Left lobe of liver (tissue), 2 donors: ENCODE data around the gene ERF. TPM values are rescaled to one million over a fixed set of nuclear protein-coding genes. Genes with fewer than 3 reads are reported as not detected.
A peak's percentile ranks its signal among the peaks of the same experiment; 100 is the strongest.

ENCODE experiments used
- ATAC-seq: fragments of 200-7000 bp; cut with Tn5 transposase; one replicate; pipeline ENCODE4 v1.9.1; 2020; ENCODE audit warnings: mild to moderate bottlenecking, moderate library complexity
- DNase-seq: peaks from one replicate; pipeline ENCODE4 v3.0.0-alpha.2; 2020; ENCODE audit warnings: low spot score
- total RNA-seq: library from RNA; stranded (reverse); gene quantifications from one replicate; pipeline ENCODE4 v1.2.1, GENCODE V29; 2021
- donor health status: DM: no; HTN: no; CAD: no; lungs with moderate emphysema.
- donor health status: DM: no; HTN: yes; CAD: no.

ERF gene
- 35.9 TPM for total RNA-seq

DNA sequence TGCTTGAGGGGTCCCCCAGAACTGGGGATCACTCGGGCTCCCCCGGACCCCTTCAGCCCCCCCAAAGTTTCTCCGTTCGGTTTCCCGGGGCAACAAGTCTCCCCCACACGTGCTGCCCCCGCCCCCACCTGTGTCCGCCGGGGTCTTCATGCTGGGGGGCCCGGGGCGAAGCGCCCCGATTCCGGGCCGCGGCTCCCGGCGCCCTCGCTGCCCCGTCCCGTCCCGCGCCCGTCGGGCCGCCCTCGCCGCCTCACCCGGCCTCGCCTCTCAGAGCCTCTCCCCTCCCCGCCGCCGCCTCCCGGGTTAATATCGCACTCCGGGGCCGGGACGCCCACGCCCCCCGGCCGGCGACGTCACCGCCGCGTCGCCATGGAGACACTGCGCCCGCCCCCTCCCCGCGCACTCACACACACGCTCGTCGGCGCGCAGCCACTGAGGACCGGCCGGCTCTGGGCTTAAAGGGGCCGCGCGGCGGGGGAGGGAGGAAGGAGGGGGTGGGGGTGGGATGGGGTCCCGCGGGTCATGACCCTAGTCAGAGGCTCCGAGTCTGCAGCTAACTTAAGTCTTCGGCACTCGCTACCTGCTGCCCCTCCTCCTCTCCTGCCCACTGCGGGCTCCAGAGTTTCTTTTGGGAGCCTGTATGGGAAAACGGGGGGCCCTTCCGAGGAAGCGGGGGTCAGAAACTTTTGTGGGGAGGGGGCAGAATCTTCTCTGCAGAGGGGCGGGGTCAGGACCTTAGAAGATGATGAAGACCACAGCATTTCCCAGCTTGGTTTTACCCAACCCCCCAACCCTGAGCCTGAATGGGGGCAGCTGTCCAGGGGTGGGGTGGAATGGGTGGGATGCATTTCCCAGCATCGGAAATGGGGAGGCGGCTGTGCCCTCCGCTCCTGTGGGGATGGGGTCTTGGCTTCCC lies at the start of gene ERF:
Gene ERF (minus strand): TSS at position 279 of the 916 bp plus-strand sequence. CDS start 129 bp downstream, at position 150.
- DNase-seq (peak; percentile 97), ATAC-seq (peak; percentile 82)

GRCh38 chr19:42303876-42304275 lies 48.9 kb upstream of the ERF start:
- ATAC-seq: no peak

DNA sequence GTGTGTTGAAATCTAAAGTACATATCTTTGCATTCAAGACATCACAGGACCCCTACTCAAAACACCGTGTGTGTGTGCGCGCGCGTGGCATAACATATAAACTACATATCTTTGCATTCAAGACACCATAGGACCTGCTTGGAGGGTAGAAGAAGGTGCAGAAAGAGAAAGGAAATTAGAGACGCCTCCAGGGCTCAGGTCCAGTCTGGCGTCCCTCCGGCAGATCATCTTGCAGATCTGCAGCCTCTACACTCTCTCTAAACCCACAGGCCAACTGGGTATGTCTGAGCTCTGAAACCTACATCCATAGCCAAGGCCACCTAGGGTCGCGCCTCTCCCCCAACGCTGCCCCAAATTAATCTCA lies 48.2 kb upstream of the ERF start:
- no peak for ATAC-seq
- DNase-seq: no peak

More at GRCh38 chr19:42303876-42304275, 48.9 kb upstream of the ERF start:
- no peak for DNase-seq

DNA sequence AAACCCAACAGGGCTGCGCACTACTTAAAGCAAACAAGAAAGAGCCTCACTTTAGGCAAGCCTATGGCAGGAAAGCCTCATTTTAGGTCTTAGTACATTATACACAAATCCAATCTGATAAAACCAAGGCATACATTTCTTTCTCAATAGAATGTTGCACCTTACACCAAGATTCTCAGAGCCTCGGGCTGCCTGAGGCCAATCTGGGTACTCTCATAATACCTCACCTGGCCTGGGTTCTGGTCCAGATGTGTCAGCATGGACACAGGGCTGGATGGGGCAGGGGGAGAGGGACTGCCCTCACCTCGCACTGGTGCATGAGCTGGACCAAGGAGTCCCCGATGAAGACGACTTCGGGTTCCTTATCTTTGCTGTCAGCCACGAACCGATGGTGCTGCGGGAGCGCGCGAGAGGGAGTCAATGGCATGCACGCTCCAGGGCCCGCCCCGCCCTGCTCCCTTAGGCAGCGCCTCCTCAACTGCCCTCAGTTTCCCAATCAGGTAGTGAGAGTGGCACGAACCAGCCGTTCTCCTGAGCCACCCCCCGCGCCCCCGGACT lies 46.8 kb upstream of the ERF start, which contains the start of gene PRR19:
Gene PRR19 (plus strand): TSS at position 487 of the 558 bp plus-strand sequence. CDS start 7,453 bp downstream, outside the sequence.
- no peak for DNase-seq
- peak; percentile 3 for ATAC-seq

DNA sequence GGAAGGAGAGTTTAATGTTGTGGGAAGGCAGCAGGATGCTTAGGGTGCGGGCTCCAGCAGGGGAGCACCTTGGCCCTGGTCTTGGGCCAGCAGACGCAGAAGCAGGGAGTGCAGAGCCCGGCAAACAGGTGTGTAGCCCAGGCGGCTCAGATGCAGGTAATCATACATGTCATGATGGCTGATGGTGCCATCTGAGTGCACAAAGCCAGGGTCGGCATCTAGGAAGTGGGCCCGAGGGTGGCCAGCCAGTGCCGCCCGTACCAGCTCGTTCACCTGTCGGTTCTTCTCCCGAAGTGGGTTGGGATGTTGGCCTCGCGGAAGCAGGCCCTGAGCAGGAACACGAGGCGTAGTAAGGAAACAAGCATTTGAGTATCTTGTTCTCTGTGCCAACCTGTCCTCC lies 42.1 kb upstream of the ERF start:
- no peak for DNase-seq
- no peak for ATAC-seq

- DNase-seq (peak; percentile 79), ATAC-seq (peak; percentile 87)
Measured at GRCh38 chr19:42295831-42296525, 41.0 kb upstream of the ERF start.

DNA sequence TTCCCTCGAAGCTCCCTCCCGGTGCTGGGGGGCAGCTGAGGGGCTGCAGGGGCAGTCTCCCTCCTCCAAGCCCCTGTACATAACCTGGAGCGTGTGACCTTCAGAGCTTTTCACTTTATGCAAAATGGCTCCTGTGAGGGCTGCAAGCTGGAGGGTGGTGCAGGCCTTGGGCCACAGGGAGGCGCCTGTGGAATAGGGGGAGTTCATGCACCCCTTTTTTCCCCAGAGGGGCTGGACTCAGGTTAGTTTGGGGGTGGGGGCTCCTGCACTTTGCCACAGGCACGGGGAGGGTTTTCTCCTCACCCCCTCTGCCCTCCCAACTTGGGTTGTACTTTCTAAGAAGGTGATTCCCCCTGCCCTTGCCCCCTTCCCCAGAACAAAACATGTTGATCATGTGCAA lies 40.4 kb upstream of the ERF start:
- ATAC-seq: no peak
- no peak for DNase-seq

- ATAC-seq (no peak), DNase-seq (no peak)
Measured at GRCh38 chr19:42294471-42295137, 39.7 kb upstream of the ERF start.

DNA sequence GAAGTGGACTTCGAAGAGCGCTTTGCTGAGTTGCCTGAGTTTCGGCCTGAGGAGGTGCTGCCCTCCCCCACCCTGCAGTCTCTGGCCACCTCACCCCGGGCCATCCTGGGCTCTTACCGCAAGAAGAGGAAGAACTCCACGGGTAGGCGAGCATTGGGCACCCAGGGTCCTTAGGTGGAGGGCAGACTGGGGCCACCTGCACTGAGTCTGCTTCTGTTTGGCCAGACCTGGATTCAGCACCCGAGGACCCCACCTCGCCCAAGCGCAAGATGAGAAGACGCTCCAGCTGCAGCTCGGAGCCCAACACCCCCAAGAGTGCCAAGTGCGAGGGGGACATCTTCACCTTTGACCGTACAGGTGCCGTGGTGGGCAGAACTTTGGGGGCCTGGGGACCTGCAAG lies 39.0 kb upstream of the ERF start:
- ATAC-seq: no peak
- DNase-seq: no peak

DNA sequence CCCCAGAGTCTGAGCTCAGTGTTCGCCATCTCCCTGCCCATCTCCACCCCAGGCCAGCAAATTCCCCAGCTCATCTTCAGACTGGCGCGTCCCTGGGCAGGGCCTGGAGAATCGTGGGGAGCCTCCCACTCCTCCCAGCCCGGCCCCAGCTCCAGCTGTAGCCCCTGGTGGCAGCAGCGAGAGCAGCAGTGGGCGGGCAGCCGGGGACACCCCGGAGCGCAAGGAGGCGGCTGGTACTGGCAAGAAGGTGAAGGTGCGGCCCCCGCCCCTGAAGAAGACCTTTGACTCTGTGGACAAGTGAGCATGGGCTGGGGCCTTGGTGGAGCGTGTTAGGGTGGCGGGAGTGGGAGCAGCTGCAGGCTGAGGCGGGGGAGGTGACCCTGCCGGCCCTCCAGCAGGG lies 38.6 kb upstream of the ERF start:
- no peak for DNase-seq

DNA sequence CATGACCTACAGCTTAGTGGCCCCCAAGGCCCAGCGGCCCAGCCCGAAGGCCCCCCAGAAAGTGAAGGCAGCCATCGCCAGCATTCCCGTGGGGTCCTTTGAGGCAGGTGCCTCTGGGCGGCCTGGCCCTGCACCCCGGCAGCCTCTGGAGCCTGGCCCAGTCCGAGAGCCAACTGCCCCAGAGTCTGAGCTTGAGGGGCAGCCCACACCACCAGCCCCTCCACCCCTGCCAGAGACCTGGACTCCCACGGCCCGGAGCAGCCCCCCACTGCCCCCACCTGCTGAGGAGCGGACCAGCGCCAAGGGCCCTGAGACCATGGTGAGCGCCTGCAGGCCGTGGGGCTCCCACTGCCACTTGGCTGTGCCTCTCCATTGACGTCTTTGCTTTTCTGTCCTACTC lies 38.0 kb upstream of the ERF start:
- DNase-seq: no peak

More for the DNA sequence above, 38.6 kb upstream of the ERF start:
- no peak for ATAC-seq

DNA sequence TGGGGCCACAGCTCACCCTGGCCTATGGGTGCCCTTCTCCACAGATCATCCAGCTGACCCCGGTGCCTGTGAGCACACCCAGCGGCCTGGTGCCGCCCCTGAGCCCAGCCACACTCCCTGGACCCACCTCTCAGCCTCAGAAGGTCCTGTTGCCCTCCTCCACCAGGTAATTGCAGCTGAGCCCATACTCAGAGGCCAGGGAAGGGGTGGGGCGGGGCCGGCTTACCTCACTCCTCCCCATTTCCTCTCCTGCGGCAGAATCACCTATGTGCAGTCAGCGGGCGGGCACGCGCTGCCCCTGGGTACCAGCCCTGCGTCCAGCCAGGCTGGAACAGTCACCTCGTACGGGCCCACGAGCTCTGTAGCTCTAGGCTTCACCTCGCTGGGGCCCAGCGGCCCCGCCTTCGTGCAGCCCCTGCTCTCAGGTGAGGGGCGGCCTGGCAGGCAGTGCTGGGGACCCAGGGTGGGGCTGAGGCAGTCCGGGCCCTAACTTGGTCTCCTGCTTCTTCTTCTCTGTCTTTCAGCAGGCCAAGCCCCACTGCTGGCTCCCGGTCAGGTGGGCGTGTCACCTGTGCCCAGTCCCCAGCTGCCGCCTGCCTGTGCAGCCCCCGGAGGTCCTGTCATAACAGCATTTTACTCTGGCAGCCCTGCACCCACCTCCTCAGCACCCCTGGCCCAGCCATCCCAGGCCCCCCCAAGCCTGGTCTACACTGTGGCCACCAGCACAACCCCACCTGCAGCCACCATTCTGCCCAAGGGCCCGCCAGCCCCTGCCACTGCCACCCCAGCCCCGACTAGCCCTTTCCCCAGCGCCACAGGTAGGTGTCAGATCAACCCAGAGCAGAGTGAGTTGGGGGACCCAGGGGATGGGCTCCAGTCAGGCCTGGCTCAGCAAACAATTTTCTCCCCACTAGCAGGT lies 37.4 kb upstream of the ERF start:
- no peak for DNase-seq

More for the DNA sequence above, 38.0 kb upstream of the ERF start:
- ATAC-seq: no peak

DNA sequence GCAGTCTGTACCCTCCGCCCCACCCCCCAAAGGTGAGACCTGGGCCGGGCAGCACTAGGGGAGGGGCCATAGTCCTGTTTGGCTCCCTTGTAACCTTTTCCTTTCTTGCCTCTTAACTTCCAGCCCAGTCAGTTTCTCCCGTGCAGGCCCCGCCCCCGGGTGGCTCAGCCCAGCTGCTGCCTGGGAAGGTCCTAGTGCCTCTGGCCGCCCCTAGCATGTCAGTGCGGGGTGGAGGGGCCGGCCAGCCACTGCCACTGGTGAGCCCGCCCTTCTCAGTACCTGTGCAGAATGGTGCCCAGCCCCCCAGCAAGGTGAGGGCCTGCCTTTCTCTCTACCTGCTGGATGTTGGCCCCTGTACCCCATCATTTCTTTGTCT lies 36.5 kb upstream of the ERF start:
- DNase-seq: no peak
- no peak for ATAC-seq

More for the DNA sequence above, 37.4 kb upstream of the ERF start:
- no peak for ATAC-seq

DNA sequence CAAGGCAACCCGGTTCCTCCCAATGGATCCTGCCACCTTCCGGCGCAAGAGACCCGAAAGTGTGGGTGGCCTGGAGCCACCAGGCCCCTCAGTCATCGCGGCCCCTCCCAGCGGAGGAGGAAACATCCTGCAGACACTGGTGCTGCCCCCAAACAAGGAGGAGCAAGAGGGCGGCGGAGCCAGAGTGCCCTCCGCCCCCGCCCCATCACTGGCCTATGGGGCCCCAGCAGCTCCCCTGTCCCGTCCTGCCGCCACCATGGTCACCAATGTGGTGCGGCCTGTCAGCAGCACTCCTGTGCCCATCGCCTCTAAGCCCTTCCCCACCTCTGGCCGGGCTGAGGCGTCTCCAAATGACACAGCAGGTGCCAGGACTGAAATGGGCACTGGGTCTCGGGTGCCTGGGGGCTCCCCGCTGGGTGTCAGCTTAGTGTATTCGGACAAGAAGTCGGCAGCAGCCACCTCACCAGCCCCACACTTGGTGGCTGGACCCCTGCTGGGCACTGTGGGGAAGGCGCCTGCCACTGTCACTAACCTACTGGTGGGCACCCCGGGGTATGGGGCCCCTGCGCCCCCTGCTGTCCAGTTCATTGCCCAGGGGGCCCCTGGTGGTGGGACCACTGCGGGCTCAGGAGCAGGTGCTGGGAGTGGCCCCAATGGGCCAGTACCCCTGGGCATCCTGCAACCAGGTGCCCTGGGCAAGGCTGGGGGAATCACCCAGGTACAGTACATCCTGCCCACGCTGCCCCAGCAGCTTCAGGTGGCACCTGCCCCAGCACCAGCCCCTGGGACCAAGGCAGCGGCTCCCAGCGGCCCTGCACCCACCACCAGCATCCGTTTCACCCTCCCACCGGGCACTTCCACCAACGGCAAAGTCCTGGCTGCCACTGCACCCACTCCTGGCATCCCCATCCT lies 35.9 kb upstream of the ERF start:
- ATAC-seq (peak; percentile 10), DNase-seq (no peak)

GRCh38 chr19:42290136-42290522 lies 35.2 kb upstream of the ERF start:
- ATAC-seq: no peak

DNA sequence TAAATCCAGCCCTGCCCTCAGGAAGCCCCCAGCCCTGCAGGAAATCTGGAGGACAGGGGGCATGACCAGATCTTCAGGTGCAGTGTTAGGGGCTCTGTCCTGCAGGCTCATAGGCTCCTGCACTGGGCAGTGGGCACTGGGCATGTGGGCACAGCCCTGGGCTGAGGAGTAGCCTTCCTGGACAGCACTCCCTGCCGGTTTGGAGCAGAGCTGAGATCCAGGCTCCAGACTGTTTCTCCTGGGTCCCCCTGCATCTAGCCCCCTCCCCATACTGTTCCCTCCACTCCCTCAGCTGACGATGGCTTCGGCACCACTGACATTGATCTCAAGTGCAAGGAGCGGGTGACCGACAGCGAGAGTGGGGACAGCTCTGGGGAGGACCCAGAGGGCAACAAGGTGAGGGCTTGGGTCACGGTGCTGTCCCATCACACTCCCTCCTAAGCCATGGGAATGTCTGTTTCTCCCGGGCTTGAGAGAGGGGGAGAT lies 34.7 kb upstream of the ERF start:
- no peak for DNase-seq

More at GRCh38 chr19:42290136-42290522, 35.2 kb upstream of the ERF start:
- DNase-seq: no peak

GRCh38 chr19:42288881-42289555 lies 34.1 kb upstream of the ERF start:
- ATAC-seq (no peak), DNase-seq (no peak)

More for the DNA sequence above, 34.7 kb upstream of the ERF start:
- no peak for ATAC-seq

DNA sequence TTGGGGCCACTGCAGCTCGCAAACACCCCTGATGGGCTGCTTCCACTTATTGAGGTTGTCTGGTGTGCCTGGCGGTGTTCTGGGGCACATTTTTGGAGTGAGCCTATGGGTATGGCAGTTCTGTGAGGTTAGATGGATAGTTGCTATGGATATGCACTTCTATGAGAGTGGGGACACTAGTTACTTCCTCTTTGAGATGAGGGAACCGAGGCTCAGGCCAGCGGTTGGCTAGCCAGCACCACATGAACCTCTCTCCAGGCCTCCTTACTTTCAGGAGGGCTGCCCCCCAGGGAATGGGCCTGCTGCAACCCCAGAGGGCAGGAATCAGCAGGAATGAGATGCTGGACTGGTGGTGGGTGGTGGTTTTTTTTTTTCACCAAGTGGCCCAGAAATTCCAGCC lies 33.5 kb upstream of the ERF start:
- ATAC-seq: no peak
- no peak for DNase-seq
